Esophagus muscularis mucosa (tissue), 4 donors: ENCODE data around the gene ABCC6. TPM values are rescaled to one million over a fixed set of nuclear protein-coding genes. Genes with fewer than 3 reads are reported as not detected.
A peak's percentile ranks its signal among the peaks of the same experiment; 100 is the strongest.
"Not testable (repeated sequence)": the region's sequence is repeated elsewhere in the genome, so short reads cannot be mapped to it uniquely, and the experiment has no call there.

Experiments
- DNase-seq: peaks from one replicate; pipeline ENCODE4 v3.0.0-alpha.2; 2017; ENCODE audit errors: extremely low spot score
- H3K27ac ChIP-seq, 4 donors: fragments of 200-600 bp; sonication (generic); replicated peaks in 1 of 4; 1 replicate in 3 of 4; 2 replicates in 1 of 4; pipeline ENCODE4 v1.5.1; 2016 to 2019; ENCODE audit warnings: mild to moderate bottlenecking in 1 of 4
- H3K27me3 ChIP-seq, 4 donors: fragments of 200-600 bp; sonication (generic); one replicate each; pipeline versions ENCODE4 v1.5.1 to v1.6.0; 2016 to 2019
- H3K36me3 ChIP-seq, 4 donors: fragments of 200-600 bp; sonication (generic); one replicate each; pipeline ENCODE4 v1.5.1; 2016 to 2019
- H3K4me1 ChIP-seq, 4 donors: fragments of 200-600 bp; sonication (generic); one replicate each; pipeline ENCODE4 v1.5.1; 2016 to 2019
- H3K4me3 ChIP-seq, 4 donors: fragments of 200-600 bp; sonication (generic); 1 replicate in 2 of 4; 2 replicates in 2 of 4; pipeline ENCODE4 v1.5.1; 2016 to 2019; ENCODE audit warnings: mild to moderate bottlenecking in 4 of 4, moderate library complexity in 1 of 4
- H3K9me3 ChIP-seq, 4 donors: fragments of 200-600 bp; sonication (generic); 1 replicate in 3 of 4; 2 replicates in 1 of 4; pipeline ENCODE4 v1.5.1; 2016 to 2019
- WGBS: methylation state at CpG from one replicate; pipeline ENCODE4 v1.1.5; 2018; 5-methylcytosine and 5-hydroxymethylcytosine counted together
- intact Hi-C: fragments of 100-400 bp; cut with DNase I; formaldehyde crosslinking; loops from one replicate; pipeline ENCODE4 v1.15.1; 2023
- total RNA-seq, 4 donors: library from RNA; depleted of rRNA; stranded (reverse); fragments of >200 nt; gene quantifications; one replicate each; pipeline versions ENCODE4 v1.1.0 to v1.2.1, GENCODE V29; 2016

Gene ABCC6
- total RNA-seq: under 1 TPM; 0.17 to 0.83 (median 0.36) TPM

GRCh38 chr16:16222850-16223661, at the start of gene ABCC6:
Gene ABCC6, minus strand, starts transcription at chr16:16223494. Its CDS starts 60 bp downstream, at chr16:16223434.
- H3K4me3 ChIP-seq: peak within 1 kb of the TSS; percentile 34 to 47 (median 38)
- DNase-seq, intact Hi-C loops, H3K27me3 ChIP-seq, H3K36me3 ChIP-seq, H3K4me1 ChIP-seq, H3K27ac ChIP-seq, H3K9me3 ChIP-seq: not testable (repeated sequence)
- WGBS: 43% methylated on average over 2 of the region's 38 CpGs

- H3K4me3 ChIP-seq, DNase-seq, H3K27me3 ChIP-seq, H3K4me1 ChIP-seq, H3K36me3 ChIP-seq, intact Hi-C loops, H3K9me3 ChIP-seq, H3K27ac ChIP-seq: not testable (repeated sequence)
- no CpG with 5 or more reads among the region's 14 CpGs for WGBS
These were observed 49.4 kb upstream of the ABCC6 start for GRCh38 chr16:16272573-16273221.

GRCh38 chr16:16271658-16272057, 48.4 kb upstream of the ABCC6 start:
- H3K4me3 ChIP-seq, H3K27me3 ChIP-seq, intact Hi-C loops, H3K9me3 ChIP-seq, DNase-seq, H3K4me1 ChIP-seq, H3K27ac ChIP-seq: not testable (repeated sequence)
- peaks cover 0 to 10% (median 2%) of the 10 kb centered on the region in 4 donors for H3K36me3 ChIP-seq
- WGBS: no CpG with 5 or more reads among the region's 8 CpGs

- not testable (repeated sequence) for H3K27me3 ChIP-seq, H3K4me3 ChIP-seq
- WGBS: 96% methylated on average over 4 of the region's 10 CpGs
These were observed 45.0 kb upstream of the ABCC6 start for GRCh38 chr16:16268185-16268808.

GRCh38 chr16:16267708-16268107, 44.4 kb upstream of the ABCC6 start:
- H3K27me3 ChIP-seq, intact Hi-C loops, DNase-seq, H3K4me3 ChIP-seq, H3K27ac ChIP-seq, H3K9me3 ChIP-seq, H3K4me1 ChIP-seq: not testable (repeated sequence)
- no CpG with 5 or more reads among the region's 3 CpGs for WGBS
- peaks cover 0 to 17% (median 5%) of the 10 kb centered on the region in 4 donors for H3K36me3 ChIP-seq

More at GRCh38 chr16:16268185-16268808, 45.0 kb upstream of the ABCC6 start:
- H3K4me1 ChIP-seq, H3K27ac ChIP-seq, H3K9me3 ChIP-seq, DNase-seq, intact Hi-C loops: not testable (repeated sequence)
- H3K36me3 ChIP-seq: peaks cover 0 to 14% (median 4%) of the 10 kb centered on the region in 4 donors

GRCh38 chr16:16265044-16265443, 41.8 kb upstream of the ABCC6 start:
- H3K27ac ChIP-seq: peak overlapping the region in 1 of 4 donors; percentile 57
- H3K27me3 ChIP-seq, H3K4me3 ChIP-seq, H3K4me1 ChIP-seq, H3K9me3 ChIP-seq, DNase-seq, intact Hi-C loops: not testable (repeated sequence)
- WGBS: 92% methylated on average over 2 of the region's 9 CpGs
- H3K36me3 ChIP-seq: peaks cover 0 to 18% (median 5%) of the 10 kb centered on the region in 4 donors

GRCh38 chr16:16263947-16264346, 40.7 kb upstream of the ABCC6 start:
- intact Hi-C loops, H3K9me3 ChIP-seq, H3K27me3 ChIP-seq, DNase-seq, H3K4me3 ChIP-seq, H3K4me1 ChIP-seq, H3K27ac ChIP-seq: not testable (repeated sequence)
- WGBS: no CpG with 5 or more reads among the region's 2 CpGs
- peaks cover 0 to 18% (median 5%) of the 10 kb centered on the region in 4 donors for H3K36me3 ChIP-seq

GRCh38 chr16:16262954-16263555, 39.8 kb upstream of the ABCC6 start:
- H3K27ac ChIP-seq, intact Hi-C loops, DNase-seq, H3K9me3 ChIP-seq, H3K27me3 ChIP-seq, H3K4me3 ChIP-seq, H3K4me1 ChIP-seq: not testable (repeated sequence)
- peaks cover 0 to 14% (median 4%) of the 10 kb centered on the region in 4 donors for H3K36me3 ChIP-seq
- 92% methylated on average over 7 of the region's 15 CpGs for WGBS

GRCh38 chr16:16259971-16260370, 36.7 kb upstream of the ABCC6 start:
- DNase-seq, H3K4me1 ChIP-seq, H3K27me3 ChIP-seq, intact Hi-C loops, H3K36me3 ChIP-seq, H3K9me3 ChIP-seq, H3K27ac ChIP-seq, H3K4me3 ChIP-seq: not testable (repeated sequence)
- no CpG with 5 or more reads among the region's 4 CpGs for WGBS

GRCh38 chr16:16258822-16259221, 35.5 kb upstream of the ABCC6 start:
- intact Hi-C loops, H3K4me1 ChIP-seq, DNase-seq, H3K4me3 ChIP-seq, H3K9me3 ChIP-seq, H3K27me3 ChIP-seq, H3K27ac ChIP-seq: not testable (repeated sequence)
- 84% methylated on average over 7 of the region's 7 CpGs for WGBS
- H3K36me3 ChIP-seq: peaks cover 0 to 11% (median 6%) of the 10 kb centered on the region in 4 donors

- intact Hi-C loops, H3K4me1 ChIP-seq, DNase-seq, H3K9me3 ChIP-seq, H3K4me3 ChIP-seq, H3K27me3 ChIP-seq, H3K27ac ChIP-seq, H3K36me3 ChIP-seq: not testable (repeated sequence)
- 33% methylated on average over 1 of the region's 2 CpGs for WGBS
These were observed 34.1 kb upstream of the ABCC6 start for GRCh38 chr16:16257301-16257923.

- H3K9me3 ChIP-seq, DNase-seq, H3K36me3 ChIP-seq, H3K4me3 ChIP-seq, H3K27me3 ChIP-seq, H3K27ac ChIP-seq, intact Hi-C loops, H3K4me1 ChIP-seq: not testable (repeated sequence)
- WGBS: no CpG with 5 or more reads among the region's 5 CpGs
These were observed 29.1 kb upstream of the ABCC6 start for GRCh38 chr16:16252377-16252776.
